ENCODE results near the gene FBXO45.

DNA sequence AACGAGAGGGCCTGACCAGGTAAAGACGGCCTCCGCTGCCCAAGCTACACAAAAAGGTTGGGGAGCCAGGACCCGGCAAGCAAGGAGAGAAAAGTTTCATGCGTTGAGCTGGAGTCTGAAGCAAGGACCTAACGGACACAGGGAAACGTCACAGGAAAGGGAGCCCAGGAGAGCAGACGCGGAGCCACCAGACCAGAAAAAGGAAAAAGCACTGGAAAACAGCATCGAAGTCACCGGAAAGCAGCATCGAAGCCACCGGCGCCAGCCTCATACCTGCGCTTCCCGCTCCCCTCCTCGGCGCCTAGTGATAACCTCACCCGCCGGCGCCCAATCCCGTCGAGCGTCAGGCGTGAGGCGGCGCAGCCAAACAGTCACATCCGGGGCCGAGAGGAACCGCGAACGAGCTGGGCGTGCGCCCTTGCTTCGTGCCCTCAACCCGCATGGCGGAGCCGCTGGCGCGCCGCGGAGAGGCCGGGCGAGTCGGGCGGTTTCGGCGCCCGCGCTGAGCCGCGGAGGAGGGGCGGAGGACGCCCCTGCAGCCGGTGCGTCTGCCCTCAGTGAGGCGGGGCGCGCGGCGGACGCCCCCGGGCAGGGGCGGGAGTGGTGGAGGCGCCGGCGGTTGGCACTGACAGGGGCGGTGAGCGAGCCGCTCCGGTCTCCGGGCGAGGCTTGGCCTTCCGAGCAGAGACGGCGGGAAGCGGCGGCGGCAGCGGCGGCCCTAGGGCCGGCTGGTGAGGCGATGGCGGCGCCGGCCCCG lies at the start of gene FBXO45, which contains the start of gene WDR53:
- TF ChIP-seq, protein P1, sequence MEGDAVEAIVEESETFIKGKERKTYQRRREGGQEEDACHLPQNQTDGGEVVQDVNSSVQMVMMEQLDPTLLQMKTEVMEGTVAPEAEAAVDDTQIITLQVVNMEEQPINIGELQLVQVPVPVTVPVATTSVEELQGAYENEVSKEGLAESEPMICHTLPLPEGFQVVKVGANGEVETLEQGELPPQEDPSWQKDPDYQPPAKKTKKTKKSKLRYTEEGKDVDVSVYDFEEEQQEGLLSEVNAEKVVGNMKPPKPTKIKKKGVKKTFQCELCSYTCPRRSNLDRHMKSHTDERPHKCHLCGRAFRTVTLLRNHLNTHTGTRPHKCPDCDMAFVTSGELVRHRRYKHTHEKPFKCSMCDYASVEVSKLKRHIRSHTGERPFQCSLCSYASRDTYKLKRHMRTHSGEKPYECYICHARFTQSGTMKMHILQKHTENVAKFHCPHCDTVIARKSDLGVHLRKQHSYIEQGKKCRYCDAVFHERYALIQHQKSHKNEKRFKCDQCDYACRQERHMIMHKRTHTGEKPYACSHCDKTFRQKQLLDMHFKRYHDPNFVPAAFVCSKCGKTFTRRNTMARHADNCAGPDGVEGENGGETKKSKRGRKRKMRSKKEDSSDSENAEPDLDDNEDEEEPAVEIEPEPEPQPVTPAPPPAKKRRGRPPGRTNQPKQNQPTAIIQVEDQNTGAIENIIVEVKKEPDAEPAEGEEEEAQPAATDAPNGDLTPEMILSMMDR (IDR thresholded peaks at IDR 0.05; ENCODE audit: insufficient read depth, low read length, poor library complexity, severe bottlenecking) = no peak
- TF ChIP-seq EZH2phosphoT487 (conservative IDR thresholded peaks at IDR 0.05; ENCODE audit: low read length) = no peak

Data from SU-DHL-6 (cell line).